ENCODE data around the gene CROCC2. TPM values are rescaled to one million over a fixed set of nuclear protein-coding genes. Genes with fewer than 3 reads are reported as not detected.

CROCC2 gene
- total RNA-seq, 1 experiment from 2014 or later: not detected

DNA sequence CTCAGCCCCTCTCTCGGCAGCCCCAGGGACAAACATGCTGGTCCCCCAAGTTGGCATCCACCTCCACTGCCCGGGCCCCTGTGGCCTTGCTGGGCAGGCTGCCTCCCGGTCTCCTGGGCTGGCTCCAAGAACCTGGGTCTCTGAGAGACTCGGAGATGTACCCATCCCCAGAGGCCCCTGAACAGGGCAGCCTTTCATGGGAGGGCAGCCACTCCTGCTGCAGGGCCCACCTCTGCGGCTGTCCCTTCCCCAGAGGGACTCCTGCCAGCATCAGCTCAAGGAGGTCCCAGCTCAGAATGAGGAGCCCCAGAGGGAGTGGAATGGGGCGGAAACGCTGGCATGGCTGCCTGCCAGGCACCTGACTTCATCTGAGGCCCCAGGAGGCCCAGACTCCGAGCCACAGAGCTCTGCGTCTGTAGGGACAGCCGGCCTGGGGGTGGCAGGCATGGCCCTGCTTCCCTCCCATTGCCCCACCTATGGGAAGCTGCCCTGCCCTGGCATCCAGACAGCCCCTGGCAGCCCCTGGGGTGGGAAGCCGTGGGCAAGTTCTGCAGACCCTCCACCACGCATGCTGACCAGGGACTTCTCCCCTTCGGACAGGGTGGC, 857 bp upstream of the CROCC2 start:
- Histone ChIP-seq H3K4me1 (ENCODE audit: control insufficient read depth in 1 of 2, insufficient read depth in 2 of 2, low read length in 2 of 2) (no peaks in the 10 kb centered on the region), H4K20me1 (ENCODE audit: insufficient read depth) (no peaks in the 10 kb centered on the region), H3K9me3 (ENCODE audit: control insufficient read depth in 1 of 2, insufficient read depth in 1 of 2, low read depth in 1 of 2, low read length in 2 of 2) (no peaks in the 10 kb centered on the region), H2AFZ (ENCODE audit: low read depth, low read length, poor library complexity, severe bottlenecking) (no peak overlapping the region), H3K36me3 (ENCODE audit: control insufficient read depth in 1 of 2, insufficient read depth in 2 of 2, low read length in 2 of 2) (no peaks in the 10 kb centered on the region), H3K9me2 (ENCODE audit: insufficient read depth) (no peaks in the 10 kb centered on the region), H3K4me3 (replicated peaks in 1 of 2; ENCODE audit: low read depth in 1 of 2, low read length in 2 of 2) (no peak overlapping the region), H3K79me2 (ENCODE audit: insufficient read depth, low read length) (no peaks in the 10 kb centered on the region), H3K27me3 (ENCODE audit: insufficient read depth, low read length) (peaks cover 12% of the 10 kb centered on the region; the same call in 1 of the 2 replicates), H3K27ac (ENCODE audit: low read depth, low read length) (no peak overlapping the region), H3K9ac (ENCODE audit: low read length) (no peak overlapping the region), H3K4me2 (ENCODE audit: low read length) (no peak overlapping the region)
- no TSS peak for BruUV-seq (replicated peaks)
- ChIA-PET RAD21 (ENCODE audit: low non-redundant PET in 1 of 2, low total read pairs in 2 of 2, uncharacterized antibody in 2 of 2, unreplicated experiment in 2 of 2) (no interaction called here), CTCF (interaction anchor here (1.3 kb wide), 1 partner anchor 9 kb away, joined by 3 read pairs; no protein-coding TSS in a partner anchor), POLR2A (no interaction called here)
- TF ChIP-seq ELF1 (IDR thresholded peaks at IDR 0.05; ENCODE audit: borderline replicate concordance, low read depth) (no peak), RAD21 (IDR thresholded peaks at IDR 0.05; ENCODE audit: low read depth) (no peak), SRF (IDR thresholded peaks at IDR 0.05; ENCODE audit: low read depth) (no peak), FOSL1 (IDR thresholded peaks at IDR 0.05; ENCODE audit: low read depth) (no peak), POLR2A (IDR thresholded peaks at IDR 0.05; ENCODE audit: borderline replicate concordance, extremely low read depth, insufficient read depth, insufficient read length) (no peak), ZNF274 (IDR thresholded peaks at IDR 0.05; ENCODE audit: low read depth, low read length) (no peak), ZFX (IDR thresholded peaks at IDR 0.05) (no peak), CEBPB (IDR thresholded peaks at IDR 0.05; ENCODE audit: low read depth) (no peak), EZH2 (IDR thresholded peaks at IDR 0.05) (no peak), YY1 (IDR thresholded peaks at IDR 0.05; ENCODE audit: extremely low read depth, insufficient replicate concordance, low read depth, low read length) (no peak), EGR1 (IDR thresholded peaks at IDR 0.05; ENCODE audit: low read depth) (no peak), SP1 (IDR thresholded peaks at IDR 0.05; ENCODE audit: low read depth) (no peak)
- TF ChIP-seq, protein P1, sequence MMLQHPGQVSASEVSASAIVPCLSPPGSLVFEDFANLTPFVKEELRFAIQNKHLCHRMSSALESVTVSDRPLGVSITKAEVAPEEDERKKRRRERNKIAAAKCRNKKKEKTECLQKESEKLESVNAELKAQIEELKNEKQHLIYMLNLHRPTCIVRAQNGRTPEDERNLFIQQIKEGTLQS (IDR thresholded peaks at IDR 0.05): no peak
- TF ChIP-seq, protein P2, sequence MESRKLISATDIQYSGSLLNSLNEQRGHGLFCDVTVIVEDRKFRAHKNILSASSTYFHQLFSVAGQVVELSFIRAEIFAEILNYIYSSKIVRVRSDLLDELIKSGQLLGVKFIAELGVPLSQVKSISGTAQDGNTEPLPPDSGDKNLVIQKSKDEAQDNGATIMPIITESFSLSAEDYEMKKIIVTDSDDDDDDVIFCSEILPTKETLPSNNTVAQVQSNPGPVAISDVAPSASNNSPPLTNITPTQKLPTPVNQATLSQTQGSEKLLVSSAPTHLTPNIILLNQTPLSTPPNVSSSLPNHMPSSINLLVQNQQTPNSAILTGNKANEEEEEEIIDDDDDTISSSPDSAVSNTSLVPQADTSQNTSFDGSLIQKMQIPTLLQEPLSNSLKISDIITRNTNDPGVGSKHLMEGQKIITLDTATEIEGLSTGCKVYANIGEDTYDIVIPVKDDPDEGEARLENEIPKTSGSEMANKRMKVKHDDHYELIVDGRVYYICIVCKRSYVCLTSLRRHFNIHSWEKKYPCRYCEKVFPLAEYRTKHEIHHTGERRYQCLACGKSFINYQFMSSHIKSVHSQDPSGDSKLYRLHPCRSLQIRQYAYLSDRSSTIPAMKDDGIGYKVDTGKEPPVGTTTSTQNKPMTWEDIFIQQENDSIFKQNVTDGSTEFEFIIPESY (IDR thresholded peaks at IDR 0.05; ENCODE audit: extremely low read depth, insufficient replicate concordance, low read length): no peak
- ATAC-seq: peak; percentile 28; the same call in 1 of the 2 replicates
- intact Hi-C loops (cut with micrococcal nuclease): no loop called here
- no peak for DNase-seq (ENCODE audit: low read depth, low spot score)
